Bone marrow (tissue), 2 donors: ENCODE data around the gene MYZAP.
A peak's percentile ranks its signal among the peaks of the same experiment; 100 is the strongest.

ENCODE experiments used
- DNase-seq, 2 donors: peaks; one replicate each; lab custom pipeline; 2025; lab: John Stamatoyannopoulos, UW

The MYZAP gene

GRCh38 chr15:57697588-57697987, 105.9 kb downstream of the MYZAP start:
- no peak for DNase-seq

GRCh38 chr15:57698243-57698642, 106.5 kb downstream of the MYZAP start:
- DNase-seq, result no peak

GRCh38 chr15:57698991-57699390, 107.3 kb downstream of the MYZAP start:
- DNase-seq, result no peak

GRCh38 chr15:57703387-57703786, 111.7 kb downstream of the MYZAP start:
- DNase-seq, result no peak

- no peak for DNase-seq
Observed at GRCh38 chr15:57704441-57704840, 112.7 kb downstream of the MYZAP start.

GRCh38 chr15:57705746-57706404, 114.2 kb downstream of the MYZAP start:
- no peak for DNase-seq

GRCh38 chr15:57706405-57707209, 114.9 kb downstream of the MYZAP start, which contains the start of gene POLR2M:
TSS of gene POLR2M (plus strand) at chr15:57706714. CDS start at chr15:57706843, 129 bp downstream.
- DNase-seq, result peak; percentile 80 to 92

GRCh38 chr15:57708047-57708446, 116.3 kb downstream of the MYZAP start:
- DNase-seq, result no peak

GRCh38 chr15:57718309-57718708, 126.6 kb downstream of the MYZAP start:
- DNase-seq, result no peak

GRCh38 chr15:57720867-57721266, 129.2 kb downstream of the MYZAP start:
- DNase-seq, result no peak

- DNase-seq, result no peak
Observed at GRCh38 chr15:57726411-57726810, 134.7 kb downstream of the MYZAP start.

- no peak for DNase-seq
Observed at GRCh38 chr15:57727031-57727430, 135.3 kb downstream of the MYZAP start.

GRCh38 chr15:57728436-57728835, 136.7 kb downstream of the MYZAP start:
- no peak for DNase-seq

GRCh38 chr15:57730876-57731275, 139.2 kb downstream of the MYZAP start:
- DNase-seq, result no peak

- no peak for DNase-seq
Observed at GRCh38 chr15:57731530-57732103, 139.9 kb downstream of the MYZAP start.

- DNase-seq, result peak in 1 of 2 donors; percentile 4
Observed at GRCh38 chr15:57732526-57733331, 141.0 kb downstream of the MYZAP start.

GRCh38 chr15:57734860-57735259, 143.2 kb downstream of the MYZAP start:
- DNase-seq, result no peak
